ENCODE results near the gene XDH.

Gene XDH

GRCh38 chr2:31404302-31404701, 10.2 kb downstream of the XDH start:
- no peak overlapping the region for H3K4me3 ChIP-seq (ENCODE audit: low read depth, low read length)

- H3K4me3 ChIP-seq (ENCODE audit: low read depth, low read length), result no peak overlapping the region
These were observed 12.2 kb downstream of the XDH start for GRCh38 chr2:31402388-31402787.

- no peak overlapping the region for H3K4me3 ChIP-seq (ENCODE audit: low read depth, low read length)
These were observed 13.0 kb downstream of the XDH start for GRCh38 chr2:31401580-31401979.

GRCh38 chr2:31398881-31399280, 15.7 kb downstream of the XDH start:
- no peak overlapping the region for H3K4me3 ChIP-seq (ENCODE audit: low read depth, low read length)

GRCh38 chr2:31397094-31397493, 17.4 kb downstream of the XDH start:
- H3K4me3 ChIP-seq (ENCODE audit: low read depth, low read length), result no peak overlapping the region

GRCh38 chr2:31390324-31390723, 24.2 kb downstream of the XDH start:
- H3K4me3 ChIP-seq (ENCODE audit: low read depth, low read length), result no peak overlapping the region

GRCh38 chr2:31388736-31389135, 25.8 kb downstream of the XDH start:
- H3K4me3 ChIP-seq (ENCODE audit: low read depth, low read length), result no peak overlapping the region

- no peak overlapping the region for H3K4me3 ChIP-seq (ENCODE audit: low read depth, low read length)
These were observed 26.7 kb downstream of the XDH start for GRCh38 chr2:31387850-31388249.

GRCh38 chr2:31386648-31387047, 27.9 kb downstream of the XDH start:
- H3K4me3 ChIP-seq (ENCODE audit: low read depth, low read length), result no peak overlapping the region

GRCh38 chr2:31386172-31386571, 28.4 kb downstream of the XDH start:
- H3K4me3 ChIP-seq (ENCODE audit: low read depth, low read length), result no peak overlapping the region

GRCh38 chr2:31384771-31385276, 29.7 kb downstream of the XDH start:
- no peak overlapping the region for H3K4me3 ChIP-seq (ENCODE audit: low read depth, low read length)

- no peak overlapping the region for H3K4me3 ChIP-seq (ENCODE audit: low read depth, low read length)
These were observed 30.2 kb downstream of the XDH start for GRCh38 chr2:31384351-31384750.

GRCh38 chr2:31383471-31384153, 30.9 kb downstream of the XDH start:
- H3K4me3 ChIP-seq (ENCODE audit: low read depth, low read length), result no peak overlapping the region

GRCh38 chr2:31382452-31383120, 32.0 kb downstream of the XDH start:
- H3K4me3 ChIP-seq (ENCODE audit: low read depth, low read length), result no peak overlapping the region

GRCh38 chr2:31381601-31382000, 32.9 kb downstream of the XDH start:
- H3K4me3 ChIP-seq (ENCODE audit: low read depth, low read length), result no peak overlapping the region

GRCh38 chr2:31380243-31380642, 34.3 kb downstream of the XDH start:
- H3K4me3 ChIP-seq (ENCODE audit: low read depth, low read length), result no peak overlapping the region

- H3K4me3 ChIP-seq (ENCODE audit: low read depth, low read length), result no peak overlapping the region
These were observed 34.8 kb downstream of the XDH start for GRCh38 chr2:31379747-31380146.

- H3K4me3 ChIP-seq (ENCODE audit: low read depth, low read length), result no peak overlapping the region
These were observed 35.6 kb downstream of the XDH start for GRCh38 chr2:31378791-31379501.

- no peak overlapping the region for H3K4me3 ChIP-seq (ENCODE audit: low read depth, low read length)
These were observed 36.2 kb downstream of the XDH start for GRCh38 chr2:31378389-31378788.

GRCh38 chr2:31373127-31373526, 41.4 kb downstream of the XDH start:
- no peak overlapping the region for H3K4me3 ChIP-seq (ENCODE audit: low read depth, low read length)

- H3K4me3 ChIP-seq (ENCODE audit: low read depth, low read length), result no peak overlapping the region
These were observed 42.4 kb downstream of the XDH start for GRCh38 chr2:31372097-31372496.

- no peak overlapping the region for H3K4me3 ChIP-seq (ENCODE audit: low read depth, low read length)
These were observed 42.9 kb downstream of the XDH start for GRCh38 chr2:31371691-31372090.

Measured in iPS-11a (cell line).